NB4 (cell line): ENCODE data around the gene PHLDB3.

Experiments used
- DNase-seq: peaks from one replicate; pipeline ENCODE4 v3.0.0; 2010; ENCODE audit warnings: low read depth
- H3K4me3 ChIP-seq: one replicate; pipeline ENCODE4 v1.5.1; 2011; ENCODE audit warnings: mild to moderate bottlenecking, low read depth, low read length, moderate library complexity
- MYC ChIP-seq: IDR thresholded peaks from 2 replicates; pipeline ENCODE4 v1.6.1; 2011; ENCODE audit warnings: low read depth, low read length
- POLR2A ChIP-seq: IDR thresholded peaks from 2 replicates; pipeline ENCODE4 v1.6.1; 2011; ENCODE audit warnings: mild to moderate bottlenecking; ENCODE audit not compliant: insufficient read length; ENCODE audit errors: extremely low read depth
- TF ChIP-seq, protein P1 (sequence below): IDR thresholded peaks from 2 replicates; pipeline ENCODE4 v1.6.1; 2011; ENCODE audit warnings: low read depth, low read length
- TF ChIP-seq, protein P2 (sequence below): IDR thresholded peaks from one replicate; pipeline ENCODE4 v1.5.1; 2012; ENCODE audit warnings: low read depth, low read length

PHLDB3 gene

DNA sequence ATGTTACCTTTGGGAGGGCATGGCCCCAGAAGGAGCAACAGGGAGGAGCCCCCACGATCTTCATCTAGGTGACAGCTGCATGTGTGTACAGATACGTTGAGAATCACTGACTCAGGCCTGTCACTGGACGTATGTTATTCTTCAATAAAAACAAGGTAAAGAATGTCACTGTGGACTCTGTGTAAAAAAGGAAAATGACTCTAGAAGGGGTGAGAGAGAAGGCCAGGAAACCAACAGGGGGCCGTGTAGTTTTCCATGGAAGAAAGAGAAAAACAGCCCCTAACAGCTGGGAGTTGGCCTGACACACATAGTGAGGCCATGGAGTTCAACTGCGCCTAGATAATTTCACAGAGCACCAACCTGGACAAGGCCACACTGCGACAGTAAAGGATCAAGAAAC is 37.3 kb downstream of the PHLDB3 start:
- no peak for TF ChIP-seq POLR2A
- TF ChIP-seq MYC = no peak
- no peak overlapping the region for H3K4me3 ChIP-seq
- no peak for DNase-seq

DNA sequence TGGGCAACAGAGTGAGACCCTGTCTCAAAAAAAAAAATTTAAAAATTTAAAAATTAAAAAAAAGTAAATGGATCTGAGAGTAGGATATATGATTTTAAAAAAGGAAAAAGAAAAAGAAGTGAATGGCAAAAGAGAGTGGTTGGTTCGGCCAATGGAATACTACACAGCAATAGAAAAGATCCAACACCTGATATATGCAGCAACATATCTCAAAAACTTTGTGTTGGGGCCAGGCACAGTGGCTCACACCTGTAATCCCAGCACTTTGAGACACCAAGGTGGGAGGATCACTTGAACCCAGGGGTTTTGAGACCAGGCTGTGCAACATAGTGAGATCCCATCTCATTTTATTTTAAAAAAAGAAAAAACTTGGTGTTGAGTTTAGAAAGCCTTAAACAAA is 37.8 kb downstream of the PHLDB3 start:
- no peak overlapping the region for H3K4me3 ChIP-seq
- no peak for DNase-seq
- TF ChIP-seq MYC = no peak
- TF ChIP-seq, protein P1, sequence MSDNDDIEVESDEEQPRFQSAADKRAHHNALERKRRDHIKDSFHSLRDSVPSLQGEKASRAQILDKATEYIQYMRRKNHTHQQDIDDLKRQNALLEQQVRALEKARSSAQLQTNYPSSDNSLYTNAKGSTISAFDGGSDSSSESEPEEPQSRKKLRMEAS = no peak
- TF ChIP-seq, protein P2, sequence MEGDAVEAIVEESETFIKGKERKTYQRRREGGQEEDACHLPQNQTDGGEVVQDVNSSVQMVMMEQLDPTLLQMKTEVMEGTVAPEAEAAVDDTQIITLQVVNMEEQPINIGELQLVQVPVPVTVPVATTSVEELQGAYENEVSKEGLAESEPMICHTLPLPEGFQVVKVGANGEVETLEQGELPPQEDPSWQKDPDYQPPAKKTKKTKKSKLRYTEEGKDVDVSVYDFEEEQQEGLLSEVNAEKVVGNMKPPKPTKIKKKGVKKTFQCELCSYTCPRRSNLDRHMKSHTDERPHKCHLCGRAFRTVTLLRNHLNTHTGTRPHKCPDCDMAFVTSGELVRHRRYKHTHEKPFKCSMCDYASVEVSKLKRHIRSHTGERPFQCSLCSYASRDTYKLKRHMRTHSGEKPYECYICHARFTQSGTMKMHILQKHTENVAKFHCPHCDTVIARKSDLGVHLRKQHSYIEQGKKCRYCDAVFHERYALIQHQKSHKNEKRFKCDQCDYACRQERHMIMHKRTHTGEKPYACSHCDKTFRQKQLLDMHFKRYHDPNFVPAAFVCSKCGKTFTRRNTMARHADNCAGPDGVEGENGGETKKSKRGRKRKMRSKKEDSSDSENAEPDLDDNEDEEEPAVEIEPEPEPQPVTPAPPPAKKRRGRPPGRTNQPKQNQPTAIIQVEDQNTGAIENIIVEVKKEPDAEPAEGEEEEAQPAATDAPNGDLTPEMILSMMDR = no peak
- no peak for TF ChIP-seq POLR2A

DNA sequence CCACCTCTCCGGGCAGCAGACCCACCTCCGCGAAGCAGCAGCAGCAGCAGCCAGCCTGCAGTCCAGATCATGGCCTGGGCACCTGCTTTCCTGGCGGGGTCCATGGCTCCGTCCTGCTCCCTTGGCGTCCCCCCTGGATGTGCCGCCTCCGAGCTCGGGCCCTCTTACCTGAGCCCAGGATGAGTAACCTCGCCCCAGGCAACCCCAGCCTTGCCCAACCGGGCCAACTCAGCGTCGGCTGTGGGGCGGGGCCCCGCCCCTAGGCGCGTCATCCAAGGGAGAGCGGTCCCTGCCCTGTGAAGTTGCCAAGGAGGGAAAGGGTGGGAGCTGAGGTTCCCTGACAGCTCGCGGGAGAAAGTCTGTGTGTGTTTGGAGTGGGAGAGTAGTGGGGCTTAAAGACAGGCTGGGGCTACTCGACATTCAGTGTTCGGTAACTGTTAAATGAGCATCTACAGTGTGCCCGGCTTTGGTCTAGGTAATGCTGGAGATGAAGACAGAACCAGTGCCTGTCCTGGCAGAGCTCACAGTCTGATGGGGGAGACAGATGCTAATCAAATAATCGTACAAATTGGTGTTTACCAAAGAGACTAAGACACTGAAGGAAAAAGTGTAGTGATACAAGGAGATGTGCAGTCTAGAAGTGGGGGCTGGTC is 39.0 kb downstream of the PHLDB3 start, which contains the start of gene LYPD3:
LYPD3 (minus strand) TSS at position 141 of the 653 bp plus-strand sequence; CDS start at position 104, 37 bp downstream.
- no peak for DNase-seq
- TF ChIP-seq, protein P1 = no peak
- TF ChIP-seq MYC (no peak), POLR2A (no peak)
- TF ChIP-seq, protein P2 = no peak
- H3K4me3 ChIP-seq = no peak within 1 kb of the TSS

DNA sequence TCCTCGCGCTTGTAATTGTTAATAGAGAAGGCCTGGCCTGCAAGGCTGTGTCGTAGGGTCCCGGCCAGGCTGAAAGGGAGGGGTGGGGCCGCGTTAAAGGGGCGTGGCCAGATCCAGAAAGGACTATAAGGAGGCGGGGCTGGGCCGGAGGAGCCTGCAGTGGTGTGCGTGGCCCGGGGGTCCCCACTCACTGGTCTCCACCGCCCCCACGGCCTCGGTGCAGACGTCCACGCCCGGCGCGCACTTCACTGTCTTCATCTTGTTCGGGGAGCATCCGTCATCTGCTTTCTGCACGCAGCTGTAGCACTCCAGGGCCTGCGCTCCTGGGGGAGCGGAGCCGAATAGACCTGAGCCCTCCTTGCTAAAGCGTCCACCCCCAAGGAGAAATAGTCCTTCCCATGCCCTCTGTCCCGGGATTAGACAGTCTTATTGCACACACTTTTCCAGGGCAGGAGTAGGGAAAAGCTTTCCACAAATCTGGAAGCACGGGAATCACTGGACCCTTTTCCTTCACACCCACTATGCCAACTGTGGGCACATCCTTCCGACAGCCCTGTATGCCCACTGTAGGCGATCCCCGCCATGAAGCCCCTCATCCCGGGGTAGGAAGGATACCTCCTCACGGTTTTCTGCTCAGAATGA is 40.3 kb downstream of the PHLDB3 start:
- no peak overlapping the region for H3K4me3 ChIP-seq
- DNase-seq = no peak
- TF ChIP-seq POLR2A = no peak
- TF ChIP-seq MYC = no peak
- TF ChIP-seq, protein P1 = no peak
- TF ChIP-seq, protein P2 = no peak

DNA sequence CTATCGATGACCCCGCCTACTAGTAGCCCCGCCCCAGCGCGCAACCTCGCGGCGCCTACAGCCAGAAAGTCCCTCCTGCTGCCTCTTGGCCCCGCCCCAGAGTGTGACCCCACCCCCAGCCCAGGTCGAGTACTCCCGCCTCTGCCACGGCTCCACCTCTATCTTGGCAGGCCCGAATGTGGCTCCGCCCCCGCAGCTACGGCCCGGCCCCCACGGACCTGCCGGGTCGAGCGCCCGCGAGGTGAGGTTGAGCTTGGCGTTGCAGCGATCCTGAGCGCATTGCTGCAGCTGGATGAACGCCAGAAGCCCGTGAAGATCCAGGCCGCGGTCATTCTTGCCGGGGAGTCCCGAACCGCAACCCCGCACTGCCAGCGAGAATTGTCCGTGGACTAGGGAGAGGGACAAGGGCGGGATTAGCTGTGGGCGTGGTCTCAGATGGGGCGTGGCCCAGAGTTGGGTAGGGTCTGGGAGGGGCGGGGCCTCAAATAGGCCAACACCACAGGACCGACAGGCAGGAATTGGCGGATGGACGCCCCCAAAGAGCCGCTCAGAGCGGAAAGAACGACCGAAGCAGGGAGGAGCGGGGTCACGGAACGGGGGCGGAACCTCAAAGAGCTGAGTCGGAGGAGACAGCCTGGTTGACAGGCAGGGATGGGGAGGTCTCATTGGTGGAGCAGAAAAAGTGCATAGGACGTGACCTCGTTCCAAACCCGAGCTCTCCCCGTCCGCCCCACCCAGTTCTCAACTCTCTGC is 41.0 kb downstream of the PHLDB3 start:
- H3K4me3 ChIP-seq = peak overlapping the region; percentile 49
- TF ChIP-seq POLR2A (no peak), MYC (no peak)
- TF ChIP-seq, protein P1 = no peak
- TF ChIP-seq, protein P2 = no peak
- peak; percentile 86 for DNase-seq

DNA sequence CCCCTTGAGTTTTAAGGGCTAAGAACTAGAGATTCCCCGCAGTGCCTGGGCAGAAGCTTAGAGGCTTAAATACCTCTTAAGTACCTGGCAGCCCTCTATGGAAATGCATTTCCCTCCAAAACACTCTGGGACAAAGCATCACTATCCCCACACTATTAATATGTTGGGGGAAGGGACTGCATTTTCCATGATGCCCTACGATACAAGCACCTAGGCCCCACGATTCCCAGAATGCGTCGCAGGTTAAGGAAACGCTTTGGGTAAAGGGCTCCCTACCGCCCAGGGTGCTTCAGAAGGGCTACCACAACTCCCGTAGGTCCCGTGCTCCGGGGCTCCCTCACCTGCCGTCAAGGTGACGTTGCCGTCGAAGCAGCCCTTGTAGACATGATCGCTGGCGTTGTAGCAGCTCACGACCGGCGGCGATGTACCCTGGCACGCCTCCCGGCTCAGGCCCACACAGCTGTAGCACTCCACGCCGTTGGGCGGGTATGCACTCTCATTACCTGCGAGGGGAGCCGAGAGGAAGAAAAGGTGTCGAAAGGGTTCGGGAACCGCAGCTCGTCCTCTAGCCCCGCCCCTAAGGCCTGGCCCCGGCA is 41.7 kb downstream of the PHLDB3 start:
- TF ChIP-seq, protein P2 = no peak
- no peak overlapping the region for H3K4me3 ChIP-seq
- no peak for DNase-seq
